HL-60 (cell line): ENCODE measurements around the gene CFAP58.

Source experiments
- DNase-seq, 2 experiments: peaks; one replicate each; pipeline ENCODE4 v3.0.0-alpha.2; 2010 to 2020; ENCODE audit warnings: low read depth in 1 of 2, low spot score in 1 of 2
- H3K27ac ChIP-seq: fragments of 250-450 bp; sonication (Bioruptor Pico); replicated peaks from 2 replicates; pipeline ENCODE4 v1.5.1; 2020; ENCODE audit warnings: mild to moderate bottlenecking, moderate library complexity
- H3K27me3 ChIP-seq: fragments of 250-450 bp; sonication (Bioruptor Pico); 2 replicates; pipeline ENCODE4 v1.5.1; 2021; ENCODE audit warnings: mild to moderate bottlenecking, moderate library complexity; ENCODE audit not compliant: insufficient read depth, poor library complexity, severe bottlenecking
- H3K4me3 ChIP-seq: replicated peaks from 2 replicates; pipeline ENCODE4 v1.5.1; 2011; ENCODE audit warnings: mild to moderate bottlenecking, control low read depth, low read length; ENCODE audit not compliant: insufficient read depth
- CTCF ChIP-seq: IDR thresholded peaks from one replicate; pipeline ENCODE4 v1.5.1; 2011; ENCODE audit warnings: low read length, control low read depth, inconsistent platforms; ENCODE audit not compliant: insufficient read depth
- GABPA ChIP-seq: IDR thresholded peaks from 2 replicates; pipeline ENCODE4 v1.6.1; 2012; ENCODE audit warnings: low read depth
- POLR2AphosphoS5 ChIP-seq: IDR thresholded peaks from 2 replicates; pipeline ENCODE4 v1.6.1; 2012; ENCODE audit warnings: low read depth
- REST ChIP-seq: IDR thresholded peaks from 2 replicates; pipeline ENCODE4 v1.6.1; 2012; ENCODE audit warnings: low read depth; ENCODE audit not compliant: insufficient replicate concordance
- SPI1 ChIP-seq: IDR thresholded peaks from 2 replicates; pipeline ENCODE4 v1.6.1; 2012; ENCODE audit warnings: low read depth, mild to moderate bottlenecking, borderline replicate concordance

CFAP58 gene

GRCh38 chr10:104339469-104340110 lies 14.0 kb upstream of the CFAP58 start:
- H3K4me3 ChIP-seq = peak overlapping the region; percentile 84
- H3K27ac ChIP-seq = peak overlapping the region; percentile 97
- DNase-seq = no peak
- H3K27me3 ChIP-seq = no peaks in the 10 kb centered on the region
- TF ChIP-seq GABPA = no peak
- no peak for TF ChIP-seq CTCF
- no peak for TF ChIP-seq SPI1
- TF ChIP-seq REST = no peak
- no peak for TF ChIP-seq POLR2AphosphoS5

- TF ChIP-seq REST (no peak), SPI1 (no peak), POLR2AphosphoS5 (no peak), CTCF (no peak), GABPA (no peak)
- no peak overlapping the region for H3K4me3 ChIP-seq
- H3K27me3 ChIP-seq = no peaks in the 10 kb centered on the region
- H3K27ac ChIP-seq = no peak overlapping the region
- DNase-seq = no peak
Measured at GRCh38 chr10:104340111-104340526, 13.5 kb upstream of the CFAP58 start.

- DNase-seq = no peak
- no peaks in the 10 kb centered on the region for H3K27me3 ChIP-seq
- no peak overlapping the region for H3K27ac ChIP-seq
- TF ChIP-seq POLR2AphosphoS5 (no peak), SPI1 (no peak), REST (no peak), CTCF (no peak), GABPA (no peak)
- no peak overlapping the region for H3K4me3 ChIP-seq
Measured at GRCh38 chr10:104340641-104341040, 13.0 kb upstream of the CFAP58 start.
